22Rv1 (cell line): ENCODE data around the gene AXIN1.

Experiments
- ZFX ChIP-seq: fragments of 450-650 bp; IDR thresholded peaks from 2 replicates; pipeline ENCODE4 v1.6.1; 2017; ENCODE audit warnings: antibody characterized with exemption, borderline replicate concordance
- TF ChIP-seq, protein P1 (sequence below): fragments of 450-650 bp; IDR thresholded peaks from 2 replicates; pipeline ENCODE4 v1.5.1; 2017; ENCODE audit warnings: mild to moderate bottlenecking

DNA sequence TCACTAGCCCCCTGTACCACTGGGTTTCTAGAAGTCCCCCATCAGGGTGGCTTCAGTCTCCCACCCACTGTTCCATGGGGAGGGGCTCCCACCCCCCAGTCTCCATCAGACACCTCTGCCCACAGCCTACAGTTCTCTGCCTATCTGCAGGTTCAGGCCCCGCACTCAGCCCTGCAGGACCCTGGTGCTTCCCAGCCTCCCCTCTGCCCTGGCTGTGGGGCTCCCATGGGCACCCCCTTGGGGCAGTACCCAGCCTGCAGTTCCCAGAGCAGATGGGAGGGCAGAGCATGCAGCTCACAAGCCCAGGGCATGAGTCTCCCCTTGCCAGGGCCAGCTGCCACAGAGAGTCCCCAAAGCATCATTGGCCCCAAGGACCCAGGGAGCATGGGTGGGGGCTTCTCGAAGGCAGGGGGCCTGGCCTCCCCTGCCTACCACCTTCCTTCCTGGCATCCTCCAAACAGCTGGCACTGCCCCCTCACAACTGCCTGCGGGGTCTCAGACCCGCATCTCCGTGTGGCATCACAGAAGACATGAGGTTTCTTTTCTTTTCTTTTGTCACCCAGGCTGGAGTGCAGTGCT lies 20.6 kb upstream of the AXIN1 start:
- TF ChIP-seq, protein P1, sequence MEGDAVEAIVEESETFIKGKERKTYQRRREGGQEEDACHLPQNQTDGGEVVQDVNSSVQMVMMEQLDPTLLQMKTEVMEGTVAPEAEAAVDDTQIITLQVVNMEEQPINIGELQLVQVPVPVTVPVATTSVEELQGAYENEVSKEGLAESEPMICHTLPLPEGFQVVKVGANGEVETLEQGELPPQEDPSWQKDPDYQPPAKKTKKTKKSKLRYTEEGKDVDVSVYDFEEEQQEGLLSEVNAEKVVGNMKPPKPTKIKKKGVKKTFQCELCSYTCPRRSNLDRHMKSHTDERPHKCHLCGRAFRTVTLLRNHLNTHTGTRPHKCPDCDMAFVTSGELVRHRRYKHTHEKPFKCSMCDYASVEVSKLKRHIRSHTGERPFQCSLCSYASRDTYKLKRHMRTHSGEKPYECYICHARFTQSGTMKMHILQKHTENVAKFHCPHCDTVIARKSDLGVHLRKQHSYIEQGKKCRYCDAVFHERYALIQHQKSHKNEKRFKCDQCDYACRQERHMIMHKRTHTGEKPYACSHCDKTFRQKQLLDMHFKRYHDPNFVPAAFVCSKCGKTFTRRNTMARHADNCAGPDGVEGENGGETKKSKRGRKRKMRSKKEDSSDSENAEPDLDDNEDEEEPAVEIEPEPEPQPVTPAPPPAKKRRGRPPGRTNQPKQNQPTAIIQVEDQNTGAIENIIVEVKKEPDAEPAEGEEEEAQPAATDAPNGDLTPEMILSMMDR = no peak
- TF ChIP-seq ZFX = no peak
